DMS53 treated with DMSO at 0.1 percent for 48 hours (cell line): ENCODE data around the gene EPB41L2.
"Not testable (repeated sequence)": the region's sequence is repeated elsewhere in the genome, so short reads cannot be mapped to it uniquely, and the experiment has no call there.

ENCODE experiments used
- DNase-seq: peaks from one replicate; lab custom pipeline; 2025; ENCODE audit not compliant: unreplicated experiment; lab: John Stamatoyannopoulos, UW

EPB41L2 gene

DNA sequence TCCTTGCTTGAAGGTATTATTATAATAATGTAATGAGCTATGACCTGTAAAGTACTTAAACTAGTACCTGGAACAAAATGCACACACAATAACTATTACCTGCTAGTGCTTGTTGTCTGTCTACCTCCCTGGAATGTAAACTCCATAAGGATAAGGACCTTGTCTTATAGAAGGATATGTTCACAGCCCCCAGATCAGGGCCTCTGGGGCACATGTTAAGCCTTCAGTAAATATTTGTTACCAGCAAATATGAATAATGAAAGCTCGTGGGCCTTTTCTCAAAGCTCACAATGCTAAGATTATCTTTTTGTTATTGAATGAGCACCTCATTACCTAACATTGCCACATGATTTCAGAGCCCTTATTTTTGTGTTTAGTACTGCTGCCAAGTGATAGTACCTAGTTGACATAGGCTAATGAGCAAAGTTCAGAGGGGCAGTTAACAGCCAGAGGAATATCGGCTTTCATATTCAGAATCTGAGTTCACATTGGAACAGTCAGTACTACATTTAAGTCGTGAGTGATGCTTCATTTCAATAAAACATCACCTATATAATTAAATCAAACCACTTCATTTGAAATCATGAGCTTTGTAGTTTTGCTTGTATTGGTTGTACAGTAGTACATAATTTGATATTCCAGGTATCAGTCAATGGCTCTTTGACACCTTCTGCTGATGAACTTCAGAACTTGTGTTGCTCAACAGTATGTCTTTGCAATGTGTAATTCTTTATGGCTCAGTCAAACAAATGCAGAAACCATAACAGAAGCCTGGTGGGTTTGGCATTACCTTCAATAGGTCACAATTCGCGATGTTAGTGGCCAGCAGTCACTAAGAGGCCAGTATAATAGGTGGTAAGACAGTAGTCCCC is 247.6 kb downstream of the EPB41L2 start:
- peak; percentile 34 for DNase-seq

DNA sequence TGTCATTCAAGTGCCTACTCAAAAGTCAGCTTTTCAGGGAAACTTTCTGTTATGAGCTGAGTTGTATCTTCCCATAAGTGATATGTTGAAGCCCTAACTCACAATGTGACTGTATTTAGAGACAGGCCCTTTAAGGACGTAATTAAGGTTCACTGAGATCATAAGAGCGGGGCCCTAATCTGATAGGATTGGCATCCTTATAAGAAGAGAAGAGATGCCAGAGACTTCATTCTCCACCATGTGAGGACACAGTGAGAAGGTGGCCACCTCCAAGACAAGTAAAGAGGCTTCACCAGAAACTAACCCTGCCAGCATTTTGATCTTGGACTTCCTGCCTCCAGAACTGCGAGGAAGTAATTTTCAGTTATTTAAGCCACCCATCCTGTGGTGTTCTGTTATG is 248.5 kb downstream of the EPB41L2 start:
- no peak for DNase-seq

GRCh38 chr6:130811932-130812331 is 251.1 kb downstream of the EPB41L2 start:
- DNase-seq, result no peak

DNA sequence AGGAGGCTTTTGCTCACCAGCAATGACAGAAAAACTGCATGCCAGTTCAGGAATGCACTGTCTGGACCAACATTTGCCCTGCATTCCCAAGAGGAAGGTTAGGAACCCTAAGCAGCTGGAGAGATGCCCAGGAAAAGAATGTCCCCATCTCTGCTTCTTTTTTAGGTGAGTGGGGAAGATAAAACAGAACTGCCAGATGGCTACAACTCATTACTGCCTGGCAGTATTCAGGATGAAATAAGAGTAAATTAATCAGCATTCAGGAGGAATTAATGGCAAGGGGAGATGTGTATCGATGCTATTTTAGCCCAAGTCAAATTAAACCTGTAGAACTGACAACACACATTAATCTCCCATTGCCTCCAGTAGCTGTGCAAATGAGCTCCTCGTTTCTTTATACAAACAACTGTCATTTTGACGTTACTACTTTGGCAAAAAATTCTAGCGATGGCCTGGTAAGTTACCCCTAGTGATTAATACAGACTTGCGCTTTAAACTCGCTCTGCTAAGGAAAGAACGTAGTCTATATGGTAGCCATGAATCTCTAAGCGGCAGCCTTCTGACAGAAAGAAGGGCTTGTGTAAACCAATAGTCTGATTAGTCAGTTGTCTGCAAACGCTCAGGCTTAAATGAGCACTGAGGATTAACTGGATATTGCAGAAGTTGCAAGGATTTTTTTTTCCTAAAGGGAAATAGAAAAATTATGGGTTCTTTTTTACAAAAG is 252.6 kb downstream of the EPB41L2 start:
- DNase-seq, result no peak

DNA sequence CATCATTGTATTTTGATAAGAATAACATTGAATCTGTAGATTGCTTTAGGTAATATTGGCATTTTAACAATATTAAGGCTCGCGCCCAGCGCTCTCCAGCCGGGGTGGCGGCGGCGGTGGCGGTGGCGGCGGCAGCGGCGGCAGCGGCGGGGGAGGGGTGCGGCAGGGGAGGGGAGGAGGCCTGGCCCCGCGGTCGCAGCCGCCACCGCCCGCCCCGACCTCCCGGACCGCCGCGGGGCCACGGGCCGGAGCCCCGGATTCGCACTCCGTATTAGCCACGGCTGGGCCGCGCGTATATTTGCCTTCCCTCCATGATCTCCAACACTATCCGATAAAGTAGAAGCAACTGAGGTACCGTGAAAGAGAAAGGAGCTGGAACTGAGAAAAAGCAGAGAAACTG is 261.7 kb downstream of the EPB41L2 start:
- DNase-seq, result not testable (repeated sequence)

GRCh38 chr6:130797061-130797460 is 266.0 kb downstream of the EPB41L2 start:
- DNase-seq, result no peak

DNA sequence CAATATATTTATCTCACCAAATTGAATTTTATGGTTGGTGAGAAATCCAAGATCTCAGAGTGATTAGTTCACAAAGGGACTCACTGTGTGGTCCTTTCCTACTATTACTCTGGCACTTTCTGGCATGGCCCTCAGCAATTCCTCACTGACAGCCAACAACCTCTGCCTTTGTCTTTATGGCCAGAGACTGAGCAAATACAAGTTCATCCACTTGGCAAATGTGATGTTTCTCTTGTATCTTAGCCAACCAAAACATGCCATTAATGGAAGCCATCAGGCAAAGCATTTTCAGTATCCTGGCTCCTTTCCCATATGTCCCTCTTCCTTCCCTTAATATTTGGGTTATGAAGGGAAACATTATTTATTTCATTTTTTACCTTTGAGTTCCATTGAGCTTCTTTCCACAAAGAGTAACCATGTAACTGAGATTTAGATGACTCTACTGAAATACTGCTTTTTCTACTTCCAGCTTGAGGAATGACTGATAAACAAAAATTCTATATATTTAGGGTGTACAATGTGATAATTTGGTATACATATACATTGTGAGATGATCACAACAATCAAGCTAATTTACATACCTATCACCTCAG is 266.6 kb downstream of the EPB41L2 start:
- no peak for DNase-seq

DNA sequence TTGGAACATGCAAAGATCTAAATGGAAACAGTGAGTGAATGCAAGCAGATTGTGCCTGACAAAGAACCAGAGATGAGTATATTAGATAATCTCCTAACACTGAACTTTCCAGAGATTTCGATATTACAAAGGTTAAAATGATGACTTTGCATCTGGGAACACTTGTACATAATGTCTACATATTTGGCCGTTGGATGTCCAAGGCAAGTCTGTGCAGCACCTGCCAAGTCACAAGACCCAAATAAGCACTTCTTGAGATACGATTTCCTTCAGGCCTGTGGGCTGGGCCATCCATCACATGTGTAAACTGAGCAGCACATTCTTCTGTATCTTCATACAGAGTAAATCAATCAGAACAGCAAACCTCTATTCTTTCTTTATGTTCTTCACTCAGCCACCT is 268.3 kb downstream of the EPB41L2 start:
- DNase-seq, result no peak

DNA sequence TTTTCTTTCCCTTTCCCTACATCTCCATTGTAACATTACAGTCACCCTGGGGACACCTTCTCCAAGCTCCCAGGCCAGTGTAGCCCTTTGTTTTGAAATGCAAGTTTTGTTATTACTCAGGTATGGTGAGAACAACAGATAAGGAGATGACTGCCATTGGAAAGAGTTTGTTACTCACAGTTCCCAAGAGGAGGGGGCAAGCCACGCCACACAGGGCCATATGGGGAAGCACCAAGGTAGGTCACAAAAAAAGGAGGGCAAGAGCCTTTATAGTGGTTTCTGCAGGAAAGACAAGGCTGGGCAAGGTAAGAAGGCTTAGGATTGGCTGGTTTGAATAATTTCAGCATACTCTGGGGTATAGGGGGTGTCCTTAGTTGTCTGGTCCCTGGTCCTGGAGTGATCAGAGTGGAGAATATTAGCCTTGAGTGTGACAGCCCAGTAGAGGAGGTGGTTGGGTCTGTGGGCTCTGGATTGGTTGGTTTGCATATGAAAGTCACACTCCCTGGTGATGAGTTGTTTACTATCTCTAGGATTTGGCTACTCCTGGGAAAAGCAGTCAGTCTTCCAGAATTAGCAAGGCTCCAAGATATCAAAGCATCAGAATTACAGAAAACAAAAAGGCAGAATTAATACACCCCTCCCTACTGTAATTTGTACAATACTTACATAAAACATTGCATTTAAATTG is 268.9 kb downstream of the EPB41L2 start:
- no peak for DNase-seq
